Colon (tissue), 2 donors: ENCODE measurements around the gene KLHL24.
"Not testable (repeated sequence)": the region's sequence is repeated elsewhere in the genome, so short reads cannot be mapped to it uniquely, and the experiment has no call there.

Experiments used
- FAIRE-seq: peaks from 2 replicates; lab custom pipeline; 2012; peaks lifted over from hg19 to GRCh38; lab: Jason Lieb, UNC
- donor health status: control.
- donor health status: control.

KLHL24 gene

DNA sequence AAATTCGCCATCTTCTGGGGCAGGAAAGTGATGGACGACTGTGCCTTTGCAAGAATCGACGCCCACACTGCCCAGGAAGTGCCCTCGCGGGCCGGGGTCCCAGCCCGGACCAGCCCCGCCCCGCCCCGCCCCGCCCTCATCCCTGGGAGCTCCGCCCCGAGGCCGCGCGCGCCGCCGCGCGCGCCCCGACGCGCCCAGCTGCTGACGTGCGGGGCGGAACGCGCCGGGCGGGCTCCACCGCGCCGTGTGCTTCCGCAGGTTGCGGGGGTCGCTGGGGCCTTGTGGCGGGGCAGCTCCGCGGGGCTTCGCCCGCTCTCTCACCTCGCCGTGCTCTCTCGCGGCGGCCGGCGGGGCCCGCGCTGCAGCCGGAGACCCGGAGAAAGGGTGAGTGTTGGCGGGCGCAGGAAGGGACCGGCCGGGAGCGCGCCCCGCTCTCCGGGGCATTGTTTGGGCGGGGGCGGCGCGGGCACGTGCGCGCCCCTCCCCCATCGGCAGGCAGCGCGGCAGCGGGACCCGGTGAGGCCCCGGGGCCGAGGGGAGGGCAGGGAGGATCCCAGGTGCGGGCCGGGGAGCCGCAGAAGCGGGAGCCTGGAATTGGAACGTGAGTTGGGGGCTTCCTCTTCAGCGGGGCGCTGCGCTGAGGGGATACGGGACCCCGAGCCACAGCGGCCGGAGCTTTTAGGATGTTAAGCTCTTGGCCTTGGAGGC, 62.3 kb downstream of the KLHL24 start, which contains the start of gene YEATS2:
Gene YEATS2 (plus strand): TSS at position 188 of the 708 bp plus-strand sequence. CDS start 17,366 bp downstream, outside the sequence.
- FAIRE-seq: no peak

- FAIRE-seq: no peak
These were observed 62.9 kb downstream of the KLHL24 start for GRCh38 chr3:183698318-183698751.

DNA sequence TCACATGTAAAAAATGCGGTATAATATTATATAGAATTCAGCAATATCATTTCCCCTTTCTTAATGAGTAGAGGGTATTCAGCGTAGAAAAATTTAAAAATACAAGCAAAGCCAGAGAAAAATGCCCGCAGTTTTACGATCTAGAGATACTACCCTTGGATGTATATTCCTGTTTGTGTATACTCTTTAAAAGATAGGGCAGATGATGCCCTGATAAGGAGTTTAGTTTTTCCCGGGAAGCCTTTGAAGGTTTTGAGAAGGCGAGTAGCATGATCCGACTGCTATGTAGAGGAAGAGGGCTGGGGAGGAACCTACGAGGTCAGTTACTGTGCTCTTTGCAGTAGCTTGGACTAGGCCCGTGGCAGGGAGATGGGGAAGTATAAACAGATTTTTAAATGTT, 63.3 kb downstream of the KLHL24 start:
- no peak for FAIRE-seq

DNA sequence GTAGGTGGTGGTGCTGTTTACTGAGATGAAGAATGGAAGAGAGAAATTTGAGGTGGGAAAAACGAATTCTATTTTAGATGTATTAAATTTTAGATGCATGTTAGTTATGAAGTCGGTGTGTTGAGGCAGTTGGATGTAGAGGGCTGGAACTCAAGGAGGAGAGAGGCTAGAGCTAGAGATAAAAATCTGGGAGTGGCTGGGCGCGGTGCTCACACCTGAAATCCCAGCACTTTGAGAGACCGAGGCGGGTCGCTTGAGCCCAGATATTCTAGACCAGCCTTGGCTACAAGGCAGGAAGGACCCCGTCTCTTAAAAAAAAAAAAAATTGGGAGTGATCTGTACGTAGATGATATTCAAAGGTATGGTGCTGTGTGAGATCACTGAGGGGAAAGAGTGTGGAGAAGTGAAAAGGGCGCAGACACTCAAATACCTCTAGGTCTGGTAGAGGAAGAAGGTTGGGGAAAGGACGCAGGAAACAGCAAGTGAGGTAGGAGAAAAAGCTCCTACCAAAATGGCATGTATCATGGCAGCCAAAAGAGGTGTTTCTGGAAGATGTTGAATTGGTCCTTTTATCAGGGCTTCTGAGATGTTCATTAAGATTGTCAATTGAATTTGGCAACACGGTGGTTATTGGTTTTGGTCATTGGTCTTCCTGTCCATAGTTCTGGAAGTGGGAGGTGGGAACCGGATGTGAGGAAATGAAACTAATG, 64.0 kb downstream of the KLHL24 start:
- FAIRE-seq: no peak

GRCh38 chr3:183701744-183702143, 66.3 kb downstream of the KLHL24 start:
- FAIRE-seq: no peak

- FAIRE-seq: not testable (repeated sequence)
These were observed 68.5 kb downstream of the KLHL24 start for GRCh38 chr3:183703892-183704291.

DNA sequence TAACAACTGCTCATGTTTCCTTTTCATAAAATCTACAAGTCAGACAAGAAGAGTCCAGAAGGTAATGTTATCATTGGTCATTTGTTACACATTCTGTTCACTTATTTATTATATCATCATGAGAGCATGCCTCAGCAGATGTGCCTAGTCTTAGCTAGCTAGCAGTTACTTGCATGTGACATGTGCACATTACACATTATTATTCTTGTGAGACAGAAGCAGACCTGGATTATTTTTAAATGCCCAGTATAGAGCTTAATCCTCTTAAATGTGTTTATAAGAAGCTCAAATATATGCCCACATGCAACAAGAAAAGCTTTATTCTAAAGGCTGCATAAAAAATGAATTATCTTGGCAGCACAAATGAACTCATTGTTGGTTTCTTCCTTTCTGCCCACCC, 74.8 kb downstream of the KLHL24 start:
- no peak for FAIRE-seq

- no peak for FAIRE-seq
These were observed 76.1 kb downstream of the KLHL24 start for GRCh38 chr3:183711516-183711915.

DNA sequence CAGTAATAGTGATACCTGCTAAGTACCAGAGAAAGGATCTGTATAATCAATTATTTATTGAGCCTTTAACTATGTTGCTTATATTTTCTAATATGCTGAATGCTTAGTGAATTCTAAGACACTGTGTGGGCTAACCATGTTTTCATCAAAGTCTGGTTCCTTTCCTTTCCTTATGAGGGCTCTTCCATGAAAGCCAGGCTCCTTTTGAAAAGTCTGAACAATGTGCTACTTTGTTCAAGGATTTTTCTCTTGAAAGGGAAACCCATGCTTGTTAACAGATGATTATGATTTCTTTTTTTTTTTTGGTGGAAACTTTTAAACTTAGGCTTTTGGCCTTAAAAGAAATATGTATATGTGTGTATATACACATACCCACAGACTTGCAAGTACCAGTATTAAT, 79.2 kb downstream of the KLHL24 start:
- FAIRE-seq: no peak

- FAIRE-seq: no peak
These were observed 82.6 kb downstream of the KLHL24 start for GRCh38 chr3:183718012-183718411.

- FAIRE-seq: no peak
These were observed 90.0 kb downstream of the KLHL24 start for GRCh38 chr3:183725387-183725786.

DNA sequence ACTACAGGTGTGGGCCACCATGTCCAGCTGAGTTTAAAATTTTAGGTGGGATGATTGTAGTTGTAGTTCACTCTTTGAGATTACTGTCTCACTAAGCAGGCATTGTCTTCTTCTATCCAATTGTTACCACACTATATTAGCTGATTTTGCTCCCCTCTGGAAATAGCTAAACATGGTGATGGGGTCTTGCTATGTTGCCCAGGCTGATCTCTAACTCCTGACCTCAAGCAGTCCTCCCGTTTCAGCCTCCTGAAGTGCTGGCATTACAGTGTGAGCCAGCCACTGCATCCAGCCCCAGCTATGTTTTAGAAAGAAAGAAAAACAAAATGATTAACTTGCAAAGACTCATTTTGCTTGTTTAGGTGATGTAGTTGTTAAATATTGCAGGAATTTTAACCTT, 92.8 kb downstream of the KLHL24 start:
- no peak for FAIRE-seq

GRCh38 chr3:183730361-183730760, 94.9 kb downstream of the KLHL24 start:
- no peak for FAIRE-seq

DNA sequence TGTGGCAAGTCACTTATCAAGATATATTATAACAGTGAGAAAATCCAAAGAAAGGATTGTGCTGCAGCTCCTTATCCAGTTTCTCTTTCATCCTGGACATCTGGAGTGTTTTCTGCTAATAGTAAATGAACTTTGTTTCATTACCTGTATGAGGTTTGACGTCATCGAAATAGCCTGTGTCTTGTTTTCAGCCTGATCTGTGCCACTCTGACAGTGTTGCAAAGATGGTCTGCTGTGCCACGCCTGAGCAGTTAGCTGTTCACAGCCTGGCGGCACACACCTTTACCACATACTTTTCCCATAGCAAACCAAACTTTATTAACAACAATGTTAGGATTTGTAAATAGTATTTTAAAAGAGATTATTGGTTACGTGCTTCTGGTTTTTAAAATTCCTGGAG, 96.2 kb downstream of the KLHL24 start:
- no peak for FAIRE-seq

- no peak for FAIRE-seq
These were observed 98.1 kb downstream of the KLHL24 start for GRCh38 chr3:183733553-183733952.
